Adrenal gland (tissue), 5 donors: ENCODE results near the gene KAT7.

Source experiments
- CTCF ChIP-seq, 6 experiments: fragments of 450-650 bp in 4 of 6; fragments of 200-600 bp in 2 of 6; sonication (generic) in 1 of 6; IDR thresholded peaks; 1 replicate in 5 of 6; 2 replicates in 1 of 6; pipeline versions ENCODE4 v1.5.1 to v1.8.0; 2016 to 2021; ENCODE audit warnings: antibody characterized with exemption in 6 of 6, mild to moderate bottlenecking in 2 of 6, moderate library complexity in 1 of 6
- POLR2A ChIP-seq, 2 donors: fragments of 450-650 bp; IDR thresholded peaks; one replicate each; pipeline ENCODE4 v1.6.1; 2017; ENCODE audit warnings: antibody characterized with exemption in 2 of 2, mild to moderate bottlenecking in 2 of 2, moderate library complexity in 1 of 2
- donor health status: DM: no; HTN: no; CAD: no.

DNA sequence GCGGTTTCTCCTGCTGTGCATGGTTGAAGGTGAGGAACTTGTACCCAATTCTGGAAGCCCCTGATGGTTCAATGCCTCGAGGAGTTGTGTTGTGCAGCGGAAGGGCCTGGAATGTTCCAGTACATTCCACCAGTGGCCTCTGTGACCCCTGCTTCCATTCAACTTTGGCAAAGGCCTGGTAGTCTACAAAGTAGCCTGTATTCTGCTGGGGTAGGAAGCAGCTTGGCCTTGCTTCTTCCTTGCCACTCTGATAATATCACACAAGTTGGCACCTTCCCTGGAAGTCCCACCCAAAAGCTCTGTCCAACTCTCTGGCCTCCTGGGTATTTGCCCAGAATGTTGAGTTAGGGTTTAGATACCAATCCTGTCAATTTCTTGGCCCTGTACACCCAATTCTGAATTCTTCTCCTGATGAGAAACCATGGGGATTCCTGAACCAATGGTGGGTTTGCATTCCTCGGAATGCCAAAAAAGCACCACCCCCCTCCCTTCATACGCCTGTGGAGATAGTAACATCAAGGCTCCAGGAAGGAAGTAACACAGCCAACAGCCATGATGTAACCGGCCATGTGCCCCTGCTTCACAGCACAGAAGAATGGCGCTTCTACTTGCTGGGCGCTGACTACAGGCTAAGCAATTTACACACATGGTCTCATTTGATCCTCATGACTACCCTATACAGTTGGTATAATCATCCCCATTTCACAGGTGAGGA lies 12.8 kb upstream of the KAT7 start:
- TF ChIP-seq CTCF (IDR thresholded peaks at IDR 0.05): no peak
- TF ChIP-seq POLR2A (IDR thresholded peaks at IDR 0.05): no peak
